ENCODE data around the gene CFDP1. TPM values are rescaled to one million over a fixed set of nuclear protein-coding genes. Genes with fewer than 3 reads are reported as not detected.
"Not testable (repeated sequence)": the region's sequence is repeated elsewhere in the genome, so short reads cannot be mapped to it uniquely, and the experiment has no call there.

The CFDP1 gene
- total RNA-seq, 1 donor from 2014 or later, result 117 TPM

- no peak for TF ChIP-seq CTCF (conservative IDR thresholded peaks at IDR 0.05; ENCODE audit: low read depth, low read length)
- H3K4me3 ChIP-seq (ENCODE audit: low read depth, low read length), result no peak overlapping the region
- no peak for DNase-seq (ENCODE audit: low read depth)
These were observed 144.6 kb downstream of the CFDP1 start for GRCh38 chr16:75288596-75289120.

- no peak overlapping the region for H3K4me3 ChIP-seq (ENCODE audit: low read depth, low read length)
- no peak for TF ChIP-seq CTCF (conservative IDR thresholded peaks at IDR 0.05; ENCODE audit: low read depth, low read length)
- DNase-seq (ENCODE audit: low read depth), result no peak
These were observed 145.1 kb downstream of the CFDP1 start for GRCh38 chr16:75288181-75288580.

GRCh38 chr16:75287708-75288107 lies 145.6 kb downstream of the CFDP1 start:
- no peak overlapping the region for H3K4me3 ChIP-seq (ENCODE audit: low read depth, low read length)
- TF ChIP-seq CTCF (conservative IDR thresholded peaks at IDR 0.05; ENCODE audit: low read depth, low read length), result no peak
- DNase-seq (ENCODE audit: low read depth), result no peak

- DNase-seq (ENCODE audit: low read depth), result no peak
- H3K4me3 ChIP-seq (ENCODE audit: low read depth, low read length), result no peak overlapping the region
- no peak for TF ChIP-seq CTCF (conservative IDR thresholded peaks at IDR 0.05; ENCODE audit: low read depth, low read length)
These were observed 146.9 kb downstream of the CFDP1 start for GRCh38 chr16:75286389-75286788.

DNA sequence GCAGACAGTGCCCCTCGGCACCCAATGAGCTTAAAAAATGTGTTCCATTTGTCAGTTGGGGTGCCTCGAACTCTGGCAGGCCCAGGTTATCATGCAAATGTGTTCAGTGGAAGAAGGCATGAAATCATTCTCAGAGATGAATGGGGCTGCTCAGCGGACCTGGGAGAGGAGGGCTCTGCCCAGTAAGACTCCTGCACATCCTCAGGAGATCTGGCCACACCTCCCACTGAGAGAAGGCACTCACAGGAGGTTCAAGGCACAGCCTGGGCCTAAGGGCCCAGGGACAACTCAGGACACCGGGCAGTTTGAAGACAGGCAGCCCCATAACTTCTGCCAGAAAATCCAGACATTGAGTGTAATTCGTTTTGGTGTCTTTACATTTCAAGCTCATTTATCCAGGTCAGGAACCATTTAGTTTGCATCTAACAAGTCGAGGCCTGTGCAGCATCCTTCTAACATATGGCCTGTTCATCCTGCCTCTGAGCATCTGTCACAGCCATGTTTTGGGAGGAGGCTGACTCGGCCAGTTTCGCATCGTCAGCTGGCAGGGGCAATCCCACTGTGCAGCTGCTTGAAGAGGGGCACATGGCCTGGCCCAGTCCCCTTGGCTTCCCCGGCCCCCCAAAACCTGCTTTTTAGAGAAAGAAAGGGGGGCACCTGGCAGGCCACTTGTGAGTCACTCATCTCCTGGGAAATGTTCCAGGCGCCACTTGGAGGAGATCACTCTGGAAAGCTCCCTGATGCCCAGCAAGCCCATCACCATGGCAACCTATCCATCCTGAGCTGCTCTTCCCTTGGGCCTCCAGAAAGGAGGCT lies 150.6 kb downstream of the CFDP1 start:
- H3K4me3 ChIP-seq (ENCODE audit: low read depth, low read length), result no peak overlapping the region
- DNase-seq (ENCODE audit: low read depth), result no peak
- TF ChIP-seq CTCF (conservative IDR thresholded peaks at IDR 0.05; ENCODE audit: low read depth, low read length), result no peak

DNA sequence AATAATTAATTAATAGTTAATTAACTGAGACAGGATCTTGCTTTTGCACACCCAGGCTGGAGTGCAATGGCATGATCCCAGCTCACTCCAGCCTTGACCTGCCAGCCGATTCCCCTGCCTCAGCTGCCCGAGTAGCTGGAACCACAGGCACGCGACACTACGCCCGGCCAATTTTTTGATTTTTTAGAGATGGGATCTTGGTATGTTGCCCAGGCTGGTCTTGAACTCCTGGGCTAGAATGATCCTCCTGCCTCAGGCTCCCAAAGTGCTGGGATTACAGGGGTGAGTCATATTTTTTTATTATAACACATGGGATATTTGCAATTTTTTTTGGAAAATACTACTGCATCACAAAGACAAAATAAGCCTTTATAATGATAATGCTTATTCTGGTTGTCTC lies 151.5 kb downstream of the CFDP1 start:
- H3K4me3 ChIP-seq (ENCODE audit: low read depth, low read length), result no peak overlapping the region
- DNase-seq (ENCODE audit: low read depth), result no peak
- no peak for TF ChIP-seq CTCF (conservative IDR thresholded peaks at IDR 0.05; ENCODE audit: low read depth, low read length)

- H3K4me3 ChIP-seq (ENCODE audit: low read depth, low read length); DNase-seq (ENCODE audit: low read depth): not testable (repeated sequence)
These were observed 152.3 kb downstream of the CFDP1 start for GRCh38 chr16:75281009-75281408.
